Mesothelial cell of epicardium (in vitro differentiated cells): ENCODE measurements around the gene PRSS56. TPM values are rescaled to one million over a fixed set of nuclear protein-coding genes. Genes with fewer than 3 reads are reported as not detected.
A peak's percentile ranks its signal among the peaks of the same experiment; 100 is the strongest.

Experiments
- DNase-seq, 2 experiments: peaks; one replicate each; pipeline ENCODE4 v3.0.0; 2021; ENCODE audit warnings: low spot score in 2 of 2; ENCODE audit not compliant: unreplicated experiment in 2 of 2
- H3K27ac Mint-ChIP-seq: 2 replicates; pipeline ENCODE4 v1.8.0; 2021; ENCODE audit warnings: mixed read lengths
- H3K27me3 Mint-ChIP-seq: 2 replicates; pipeline ENCODE4 v1.8.0; 2021; ENCODE audit warnings: low read depth, mixed read lengths
- H3K36me3 Mint-ChIP-seq: 2 replicates; pipeline ENCODE4 v1.8.0; 2021; ENCODE audit warnings: mixed read lengths
- H3K4me1 Mint-ChIP-seq: 2 replicates; pipeline ENCODE4 v1.8.0; 2021; ENCODE audit warnings: mixed read lengths
- H3K4me3 Mint-ChIP-seq: 2 replicates; pipeline ENCODE4 v1.8.0; 2021; ENCODE audit warnings: mild to moderate bottlenecking, moderate library complexity, mixed read lengths
- H3K9me3 Mint-ChIP-seq: 2 replicates; pipeline ENCODE4 v1.8.0; 2021; ENCODE audit warnings: mixed read lengths
- total RNA-seq: library from RNA; stranded (reverse); gene quantifications from 3 replicates; pipeline ENCODE4 v1.2.1, GENCODE V29; 2021
- TF ChIP-seq, protein P1 (sequence below): fragments of 200-600 bp; sonication (generic); IDR thresholded peaks from one replicate; pipeline ENCODE4 v1.5.0; 2021; ENCODE audit warnings: antibody characterized with exemption; ENCODE audit not compliant: unreplicated experiment

The PRSS56 gene
- total RNA-seq, 1 donor from 2014 or later: not detected

DNA sequence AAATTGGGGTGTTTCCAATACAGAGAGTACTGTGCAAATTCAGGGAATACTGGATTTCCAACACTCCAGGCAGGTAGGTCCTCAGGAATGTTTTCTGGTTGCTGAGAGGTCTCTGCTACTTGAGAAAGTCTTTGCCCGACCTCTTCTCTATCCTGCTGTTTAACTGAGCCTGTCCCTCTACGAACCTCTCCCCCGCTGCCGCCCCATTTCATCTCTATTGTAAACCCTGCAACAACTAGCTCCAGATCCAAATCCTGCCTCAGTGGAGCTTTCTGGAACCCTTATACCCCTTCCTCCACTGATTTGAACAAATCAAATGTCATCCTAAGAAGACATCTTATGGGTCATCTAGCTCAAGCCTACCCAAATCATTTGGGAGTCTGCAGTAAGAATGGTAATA lies 31.6 kb downstream of the PRSS56 start:
- peak overlapping the region; percentile 96 for H3K4me3 Mint-ChIP-seq
- TF ChIP-seq, protein P1, sequence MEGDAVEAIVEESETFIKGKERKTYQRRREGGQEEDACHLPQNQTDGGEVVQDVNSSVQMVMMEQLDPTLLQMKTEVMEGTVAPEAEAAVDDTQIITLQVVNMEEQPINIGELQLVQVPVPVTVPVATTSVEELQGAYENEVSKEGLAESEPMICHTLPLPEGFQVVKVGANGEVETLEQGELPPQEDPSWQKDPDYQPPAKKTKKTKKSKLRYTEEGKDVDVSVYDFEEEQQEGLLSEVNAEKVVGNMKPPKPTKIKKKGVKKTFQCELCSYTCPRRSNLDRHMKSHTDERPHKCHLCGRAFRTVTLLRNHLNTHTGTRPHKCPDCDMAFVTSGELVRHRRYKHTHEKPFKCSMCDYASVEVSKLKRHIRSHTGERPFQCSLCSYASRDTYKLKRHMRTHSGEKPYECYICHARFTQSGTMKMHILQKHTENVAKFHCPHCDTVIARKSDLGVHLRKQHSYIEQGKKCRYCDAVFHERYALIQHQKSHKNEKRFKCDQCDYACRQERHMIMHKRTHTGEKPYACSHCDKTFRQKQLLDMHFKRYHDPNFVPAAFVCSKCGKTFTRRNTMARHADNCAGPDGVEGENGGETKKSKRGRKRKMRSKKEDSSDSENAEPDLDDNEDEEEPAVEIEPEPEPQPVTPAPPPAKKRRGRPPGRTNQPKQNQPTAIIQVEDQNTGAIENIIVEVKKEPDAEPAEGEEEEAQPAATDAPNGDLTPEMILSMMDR: no peak
- no peaks in the 10 kb centered on the region for H3K27me3 Mint-ChIP-seq
- H3K27ac Mint-ChIP-seq: peak overlapping the region; percentile 91
- peaks cover 29% of the 10 kb centered on the region for H3K36me3 Mint-ChIP-seq
- H3K9me3 Mint-ChIP-seq: peaks cover 20% of the 10 kb centered on the region
- no peak for DNase-seq
- peaks cover 20% of the 10 kb centered on the region for H3K4me1 Mint-ChIP-seq

DNA sequence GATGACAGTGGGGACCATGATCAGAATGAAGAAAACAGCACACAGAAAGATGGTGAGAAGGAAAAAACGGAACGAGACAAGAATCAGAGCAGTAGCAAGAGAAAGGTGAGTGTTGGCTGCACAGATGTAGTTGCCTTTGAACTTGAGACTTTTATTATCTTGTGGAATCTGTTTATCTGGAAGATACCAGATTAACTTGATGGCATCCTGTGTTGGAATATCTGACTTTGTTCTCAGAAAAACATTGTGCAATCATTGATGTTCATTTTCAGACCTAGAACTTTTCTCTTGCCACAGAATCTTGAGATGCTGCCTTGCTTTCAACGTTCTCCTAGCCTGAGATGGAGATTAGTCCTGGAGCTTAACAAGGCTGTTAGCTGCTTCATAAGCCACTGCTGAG lies 36.2 kb downstream of the PRSS56 start:
- TF ChIP-seq, protein P1: no peak
- DNase-seq: no peak
- H3K27ac Mint-ChIP-seq: no peak overlapping the region
- H3K4me1 Mint-ChIP-seq: peaks cover 9% of the 10 kb centered on the region
- no peak overlapping the region for H3K4me3 Mint-ChIP-seq
- H3K27me3 Mint-ChIP-seq: no peaks in the 10 kb centered on the region
- H3K36me3 Mint-ChIP-seq: peaks cover 28% of the 10 kb centered on the region
- no peaks in the 10 kb centered on the region for H3K9me3 Mint-ChIP-seq

DNA sequence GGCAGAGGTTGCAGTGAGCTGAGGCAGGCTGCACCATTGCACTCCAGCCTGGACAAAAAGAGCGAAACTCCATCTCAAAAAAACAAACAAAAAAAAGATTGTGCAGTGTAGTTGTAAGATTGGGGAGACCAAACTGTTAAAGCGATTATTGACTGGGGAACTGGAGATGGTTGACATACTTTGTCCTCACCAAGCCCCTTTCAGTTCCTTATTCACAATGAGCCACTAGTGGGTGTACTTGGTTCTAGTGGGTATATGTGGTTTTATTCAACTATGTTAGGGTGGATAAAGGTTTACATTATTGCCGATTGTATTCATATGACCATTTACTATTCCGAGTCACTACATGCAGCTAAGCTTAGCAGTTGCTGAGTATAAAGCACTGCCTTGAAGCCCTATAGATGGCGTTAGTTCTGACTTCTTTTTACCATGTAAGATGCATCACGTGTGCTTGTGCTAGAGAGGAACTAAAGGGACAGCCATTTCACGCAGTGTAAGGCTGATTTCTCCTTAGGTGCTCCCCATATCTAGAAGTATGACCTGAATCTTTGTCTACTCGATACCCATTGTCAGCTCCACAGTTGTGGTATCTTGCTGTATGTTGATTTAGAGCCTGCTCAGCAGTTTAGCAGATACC lies 42.4 kb downstream of the PRSS56 start:
- Mint-ChIP-seq H3K9me3 (no peaks in the 10 kb centered on the region), H3K27ac (no peak overlapping the region), H3K36me3 (peaks cover 59% of the 10 kb centered on the region), H3K4me1 (no peaks in the 10 kb centered on the region), H3K27me3 (no peaks in the 10 kb centered on the region), H3K4me3 (no peak overlapping the region)
- DNase-seq: no peak
- TF ChIP-seq, protein P1: no peak

DNA sequence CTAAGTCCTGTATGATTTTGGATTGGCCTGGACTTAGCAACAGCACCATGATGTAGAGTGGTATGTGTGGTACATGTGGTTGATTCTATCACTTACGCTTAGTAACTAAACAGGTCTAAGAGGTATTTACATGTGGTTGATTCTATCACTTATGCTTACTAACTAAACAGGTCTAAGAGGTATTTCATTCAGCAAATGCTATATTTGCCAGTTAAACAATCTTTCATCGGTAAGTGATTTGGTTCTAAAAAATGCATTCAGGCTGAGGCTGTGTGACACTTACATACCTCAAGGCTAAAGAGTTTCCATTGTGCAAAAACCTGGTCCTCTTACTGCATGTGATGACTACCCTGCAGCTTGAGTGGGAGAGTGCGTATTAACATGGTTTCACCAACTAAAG lies 43.4 kb downstream of the PRSS56 start:
- Mint-ChIP-seq H3K27ac (no peak overlapping the region), H3K4me3 (no peak overlapping the region), H3K27me3 (no peaks in the 10 kb centered on the region), H3K9me3 (no peaks in the 10 kb centered on the region), H3K36me3 (peaks cover 59% of the 10 kb centered on the region), H3K4me1 (no peaks in the 10 kb centered on the region)
- no peak for DNase-seq
- TF ChIP-seq, protein P1: no peak

DNA sequence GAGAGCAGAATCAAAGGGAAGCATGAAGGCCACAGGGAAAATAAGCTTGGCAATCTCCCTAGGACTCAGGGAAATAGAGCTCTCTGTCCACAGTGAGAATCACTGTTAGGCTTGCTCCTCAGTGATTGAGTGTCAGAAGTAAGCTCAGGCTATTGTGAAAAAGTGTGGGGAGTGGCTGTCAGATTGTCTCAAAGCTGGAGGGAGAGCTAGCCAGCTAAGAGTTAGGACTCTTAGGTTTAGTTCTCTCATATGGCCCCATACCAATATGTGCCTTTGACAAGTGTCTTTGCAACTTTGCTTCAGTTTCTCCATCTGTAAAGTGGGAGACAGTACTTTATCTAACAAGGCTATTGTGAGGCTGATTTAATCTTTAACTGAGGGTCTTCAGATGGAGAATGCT lies 47.5 kb downstream of the PRSS56 start:
- H3K9me3 Mint-ChIP-seq: no peaks in the 10 kb centered on the region
- DNase-seq: no peak
- TF ChIP-seq, protein P1: no peak
- no peak overlapping the region for H3K4me3 Mint-ChIP-seq
- H3K27ac Mint-ChIP-seq: no peak overlapping the region
- no peaks in the 10 kb centered on the region for H3K27me3 Mint-ChIP-seq
- peaks cover 54% of the 10 kb centered on the region for H3K36me3 Mint-ChIP-seq
- H3K4me1 Mint-ChIP-seq: peaks cover 5% of the 10 kb centered on the region

DNA sequence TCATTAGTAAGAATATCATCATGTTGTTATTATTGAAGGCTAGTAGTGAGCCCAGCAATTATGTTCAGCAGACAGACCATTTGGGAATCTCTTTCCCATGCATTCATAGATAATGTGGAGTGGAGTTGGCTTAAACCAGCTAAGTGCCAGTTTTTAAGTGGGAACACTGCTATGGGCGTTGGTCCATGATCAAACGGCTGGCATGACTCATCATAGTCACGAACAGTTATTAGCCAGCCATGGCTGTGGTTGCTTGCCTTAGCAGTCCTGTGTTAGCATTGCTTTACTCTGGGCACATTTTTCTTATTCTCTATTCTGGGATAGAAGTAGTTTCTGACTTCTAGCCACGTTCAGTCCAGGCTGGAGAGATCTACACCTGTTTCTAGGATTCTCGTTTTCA lies 48.0 kb downstream of the PRSS56 start:
- H3K4me1 Mint-ChIP-seq: peaks cover 5% of the 10 kb centered on the region
- no peak overlapping the region for H3K4me3 Mint-ChIP-seq
- TF ChIP-seq, protein P1: no peak
- no peak overlapping the region for H3K27ac Mint-ChIP-seq
- no peaks in the 10 kb centered on the region for H3K27me3 Mint-ChIP-seq
- H3K9me3 Mint-ChIP-seq: no peaks in the 10 kb centered on the region
- peaks cover 54% of the 10 kb centered on the region for H3K36me3 Mint-ChIP-seq
- DNase-seq: no peak
